NCI-H2171 (cell line): ENCODE measurements around the gene TUBB.
"Not testable (repeated sequence)": the region's sequence is repeated elsewhere in the genome, so short reads cannot be mapped to it uniquely, and the experiment has no call there.

ENCODE experiments used
- DNase-seq: peaks from one replicate; lab custom pipeline; 2025; lab: John Stamatoyannopoulos, UW

TUBB gene

GRCh38 chr6:30761791-30762429, 41.8 kb downstream of the TUBB start:
- DNase-seq, result no peak

GRCh38 chr6:30763155-30763617, 43.0 kb downstream of the TUBB start:
- DNase-seq, result no peak

- no peak for DNase-seq
Observed at GRCh38 chr6:30763618-30764489, 43.7 kb downstream of the TUBB start.

- not testable (repeated sequence) for DNase-seq
Observed at GRCh38 chr6:30764490-30765043, 44.4 kb downstream of the TUBB start.

GRCh38 chr6:30765495-30765894, 45.3 kb downstream of the TUBB start:
- DNase-seq, result not testable (repeated sequence)

GRCh38 chr6:30766461-30767157, 46.5 kb downstream of the TUBB start:
- DNase-seq, result no peak

- DNase-seq, result no peak
Observed at GRCh38 chr6:30767158-30767943, 47.2 kb downstream of the TUBB start.

GRCh38 chr6:30767944-30768301, 47.8 kb downstream of the TUBB start:
- no peak for DNase-seq

- DNase-seq, result no peak
Observed at GRCh38 chr6:30768634-30769087, 48.5 kb downstream of the TUBB start.

GRCh38 chr6:30769088-30769852, 49.1 kb downstream of the TUBB start:
- DNase-seq, result no peak

GRCh38 chr6:30769853-30770524, 49.8 kb downstream of the TUBB start:
- no peak for DNase-seq

GRCh38 chr6:30770592-30770991, 50.4 kb downstream of the TUBB start:
- no peak for DNase-seq

GRCh38 chr6:30774701-30775100, 54.5 kb downstream of the TUBB start:
- DNase-seq, result no peak
